ENCODE data around the gene DTNA.
"Not testable (repeated sequence)": the region's sequence is repeated elsewhere in the genome, so short reads cannot be mapped to it uniquely, and the experiment has no call there.

DTNA gene

GRCh38 chr18:34893239-34893638 lies 183.1 kb downstream of the DTNA start:
- no peak overlapping the region for H3K27ac ChIP-seq (ENCODE audit: low read depth, low read length)
- H3K27me3 ChIP-seq (ENCODE audit: control insufficient read depth in 5 of 5, insufficient read depth in 4 of 5, low read length in 5 of 5) = no peaks in the 10 kb centered on the region
- no peak overlapping the region for H3K4me3 ChIP-seq (ENCODE audit: low read depth in 1 of 5, low read length in 5 of 5)
- H3K4me1 ChIP-seq (ENCODE audit: control insufficient read depth in 5 of 5, insufficient read depth in 5 of 5, low read length in 5 of 5) = no peaks in the 10 kb centered on the region
- peaks cover 0 to 7% (median 4%) of the 10 kb centered on the region in 5 donors for H3K36me3 ChIP-seq (ENCODE audit: control insufficient read depth in 5 of 5, insufficient read depth in 5 of 5, low read length in 5 of 5)
- peaks cover 0 to 3% (median 0%) of the 10 kb centered on the region in 5 donors for H3K9me3 ChIP-seq (ENCODE audit: control insufficient read depth in 5 of 5, low read length in 5 of 5)
- H3K9ac ChIP-seq (ENCODE audit: low read length in 5 of 5) = no peak overlapping the region

- Histone ChIP-seq H3K27ac (ENCODE audit: low read depth, low read length) (no peak overlapping the region), H3K9me3 (ENCODE audit: control insufficient read depth in 5 of 5, low read length in 5 of 5) (no peaks in the 10 kb centered on the region), H3K27me3 (ENCODE audit: control insufficient read depth in 5 of 5, insufficient read depth in 4 of 5, low read length in 5 of 5) (no peaks in the 10 kb centered on the region), H3K4me3 (ENCODE audit: low read depth in 1 of 5, low read length in 5 of 5) (no peak overlapping the region), H3K4me1 (ENCODE audit: control insufficient read depth in 5 of 5, insufficient read depth in 5 of 5, low read length in 5 of 5) (no peaks in the 10 kb centered on the region), H3K36me3 (ENCODE audit: control insufficient read depth in 5 of 5, insufficient read depth in 5 of 5, low read length in 5 of 5) (no peaks in the 10 kb centered on the region), H3K9ac (ENCODE audit: low read length in 5 of 5) (no peak overlapping the region)
These were observed 191.2 kb downstream of the DTNA start for GRCh38 chr18:34901299-34901698.

- H3K4me3 ChIP-seq (ENCODE audit: low read depth in 1 of 5, low read length in 5 of 5) = no peak overlapping the region
- H3K9ac ChIP-seq (ENCODE audit: low read length in 5 of 5) = no peak overlapping the region
- H3K27me3 ChIP-seq (ENCODE audit: control insufficient read depth in 5 of 5, insufficient read depth in 4 of 5, low read length in 5 of 5) = no peaks in the 10 kb centered on the region
- H3K36me3 ChIP-seq (ENCODE audit: control insufficient read depth in 5 of 5, insufficient read depth in 5 of 5, low read length in 5 of 5) = no peaks in the 10 kb centered on the region
- H3K4me1 ChIP-seq (ENCODE audit: control insufficient read depth in 5 of 5, insufficient read depth in 5 of 5, low read length in 5 of 5) = no peaks in the 10 kb centered on the region
- no peak overlapping the region for H3K27ac ChIP-seq (ENCODE audit: low read depth, low read length)
- no peaks in the 10 kb centered on the region for H3K9me3 ChIP-seq (ENCODE audit: control insufficient read depth in 5 of 5, low read length in 5 of 5)
These were observed 194.9 kb downstream of the DTNA start for GRCh38 chr18:34904994-34905393.

GRCh38 chr18:34906985-34907384 lies 196.9 kb downstream of the DTNA start:
- not testable (repeated sequence) for H3K27ac ChIP-seq (ENCODE audit: low read depth, low read length); H3K4me1 ChIP-seq (ENCODE audit: control insufficient read depth in 5 of 5, insufficient read depth in 5 of 5, low read length in 5 of 5); H3K9ac ChIP-seq (ENCODE audit: low read length in 5 of 5); H3K9me3 ChIP-seq (ENCODE audit: control insufficient read depth in 5 of 5, low read length in 5 of 5); H3K27me3 ChIP-seq (ENCODE audit: control insufficient read depth in 5 of 5, insufficient read depth in 4 of 5, low read length in 5 of 5); H3K36me3 ChIP-seq (ENCODE audit: control insufficient read depth in 5 of 5, insufficient read depth in 5 of 5, low read length in 5 of 5); H3K4me3 ChIP-seq (ENCODE audit: low read depth in 1 of 5, low read length in 5 of 5)

- no peaks in the 10 kb centered on the region for H3K36me3 ChIP-seq (ENCODE audit: control insufficient read depth in 5 of 5, insufficient read depth in 5 of 5, low read length in 5 of 5)
- H3K4me1 ChIP-seq (ENCODE audit: control insufficient read depth in 5 of 5, insufficient read depth in 5 of 5, low read length in 5 of 5) = peaks cover 0 to 3% (median 2%) of the 10 kb centered on the region in 5 donors
- H3K9ac ChIP-seq (ENCODE audit: low read length in 5 of 5) = no peak overlapping the region
- no peaks in the 10 kb centered on the region for H3K27me3 ChIP-seq (ENCODE audit: control insufficient read depth in 5 of 5, insufficient read depth in 4 of 5, low read length in 5 of 5)
- H3K27ac ChIP-seq (ENCODE audit: low read depth, low read length) = no peak overlapping the region
- H3K4me3 ChIP-seq (ENCODE audit: low read depth in 1 of 5, low read length in 5 of 5) = no peak overlapping the region
- H3K9me3 ChIP-seq (ENCODE audit: control insufficient read depth in 5 of 5, low read length in 5 of 5) = no peaks in the 10 kb centered on the region
These were observed 199.7 kb downstream of the DTNA start for GRCh38 chr18:34909637-34910364.

GRCh38 chr18:34911081-34911480 lies 201.0 kb downstream of the DTNA start:
- no peak overlapping the region for H3K27ac ChIP-seq (ENCODE audit: low read depth, low read length)
- no peaks in the 10 kb centered on the region for H3K36me3 ChIP-seq (ENCODE audit: control insufficient read depth in 5 of 5, insufficient read depth in 5 of 5, low read length in 5 of 5)
- H3K4me3 ChIP-seq (ENCODE audit: low read depth in 1 of 5, low read length in 5 of 5) = no peak overlapping the region
- H3K27me3 ChIP-seq (ENCODE audit: control insufficient read depth in 5 of 5, insufficient read depth in 4 of 5, low read length in 5 of 5) = no peaks in the 10 kb centered on the region
- H3K9me3 ChIP-seq (ENCODE audit: control insufficient read depth in 5 of 5, low read length in 5 of 5) = no peaks in the 10 kb centered on the region
- no peak overlapping the region for H3K9ac ChIP-seq (ENCODE audit: low read length in 5 of 5)
- H3K4me1 ChIP-seq (ENCODE audit: control insufficient read depth in 5 of 5, insufficient read depth in 5 of 5, low read length in 5 of 5) = peaks cover 0 to 3% (median 2%) of the 10 kb centered on the region in 5 donors

GRCh38 chr18:34911661-34912384 lies 201.7 kb downstream of the DTNA start:
- no peak overlapping the region for H3K27ac ChIP-seq (ENCODE audit: low read depth, low read length)
- no peak overlapping the region for H3K4me3 ChIP-seq (ENCODE audit: low read depth in 1 of 5, low read length in 5 of 5)
- H3K4me1 ChIP-seq (ENCODE audit: control insufficient read depth in 5 of 5, insufficient read depth in 5 of 5, low read length in 5 of 5) = peaks cover 0 to 3% (median 2%) of the 10 kb centered on the region in 5 donors
- H3K27me3 ChIP-seq (ENCODE audit: control insufficient read depth in 5 of 5, insufficient read depth in 4 of 5, low read length in 5 of 5) = no peaks in the 10 kb centered on the region
- no peaks in the 10 kb centered on the region for H3K36me3 ChIP-seq (ENCODE audit: control insufficient read depth in 5 of 5, insufficient read depth in 5 of 5, low read length in 5 of 5)
- H3K9ac ChIP-seq (ENCODE audit: low read length in 5 of 5) = no peak overlapping the region
- H3K9me3 ChIP-seq (ENCODE audit: control insufficient read depth in 5 of 5, low read length in 5 of 5) = no peaks in the 10 kb centered on the region

GRCh38 chr18:34913837-34914661 lies 204.0 kb downstream of the DTNA start:
- Histone ChIP-seq H3K9ac (ENCODE audit: low read length in 5 of 5) (no peak overlapping the region), H3K27ac (ENCODE audit: low read depth, low read length) (no peak overlapping the region), H3K27me3 (ENCODE audit: control insufficient read depth in 5 of 5, insufficient read depth in 4 of 5, low read length in 5 of 5) (no peaks in the 10 kb centered on the region), H3K9me3 (ENCODE audit: control insufficient read depth in 5 of 5, low read length in 5 of 5) (no peaks in the 10 kb centered on the region), H3K4me1 (ENCODE audit: control insufficient read depth in 5 of 5, insufficient read depth in 5 of 5, low read length in 5 of 5) (peaks cover 0 to 3% (median 2%) of the 10 kb centered on the region in 5 donors), H3K36me3 (ENCODE audit: control insufficient read depth in 5 of 5, insufficient read depth in 5 of 5, low read length in 5 of 5) (no peaks in the 10 kb centered on the region), H3K4me3 (ENCODE audit: low read depth in 1 of 5, low read length in 5 of 5) (no peak overlapping the region)

GRCh38 chr18:34915046-34915445 lies 204.9 kb downstream of the DTNA start:
- H3K9me3 ChIP-seq (ENCODE audit: control insufficient read depth in 5 of 5, low read length in 5 of 5) = no peaks in the 10 kb centered on the region
- H3K27me3 ChIP-seq (ENCODE audit: control insufficient read depth in 5 of 5, insufficient read depth in 4 of 5, low read length in 5 of 5) = no peaks in the 10 kb centered on the region
- no peaks in the 10 kb centered on the region for H3K36me3 ChIP-seq (ENCODE audit: control insufficient read depth in 5 of 5, insufficient read depth in 5 of 5, low read length in 5 of 5)
- no peak overlapping the region for H3K4me3 ChIP-seq (ENCODE audit: low read depth in 1 of 5, low read length in 5 of 5)
- peaks cover 0 to 3% (median 2%) of the 10 kb centered on the region in 5 donors for H3K4me1 ChIP-seq (ENCODE audit: control insufficient read depth in 5 of 5, insufficient read depth in 5 of 5, low read length in 5 of 5)
- no peak overlapping the region for H3K9ac ChIP-seq (ENCODE audit: low read length in 5 of 5)
- H3K27ac ChIP-seq (ENCODE audit: low read depth, low read length) = no peak overlapping the region

GRCh38 chr18:34916539-34916938 lies 206.4 kb downstream of the DTNA start:
- H3K27ac ChIP-seq (ENCODE audit: low read depth, low read length); H3K9me3 ChIP-seq (ENCODE audit: control insufficient read depth in 5 of 5, low read length in 5 of 5); H3K9ac ChIP-seq (ENCODE audit: low read length in 5 of 5); H3K27me3 ChIP-seq (ENCODE audit: control insufficient read depth in 5 of 5, insufficient read depth in 4 of 5, low read length in 5 of 5); H3K36me3 ChIP-seq (ENCODE audit: control insufficient read depth in 5 of 5, insufficient read depth in 5 of 5, low read length in 5 of 5); H3K4me3 ChIP-seq (ENCODE audit: low read depth in 1 of 5, low read length in 5 of 5): not testable (repeated sequence)
- H3K4me1 ChIP-seq (ENCODE audit: control insufficient read depth in 5 of 5, insufficient read depth in 5 of 5, low read length in 5 of 5) = peaks cover 0 to 11% (median 2%) of the 10 kb centered on the region in 5 donors
